Subcutaneous adipose tissue (tissue), 4 donors: ENCODE data around the gene SKIC8. TPM values are rescaled to one million over a fixed set of nuclear protein-coding genes. Genes with fewer than 3 reads are reported as not detected.

Source experiments
- CTCF ChIP-seq: fragments of 450-650 bp; IDR thresholded peaks from one replicate; pipeline ENCODE4 v1.5.1; 2016; ENCODE audit warnings: low read depth, mild to moderate bottlenecking, control low read depth, antibody characterized with exemption, moderate library complexity
- total RNA-seq, 4 donors: library from RNA; depleted of rRNA; stranded (reverse); fragments of >200 nt; gene quantifications; one replicate each; pipeline ENCODE4 v1.1.0, GENCODE V29; 2016

SKIC8 gene
- total RNA-seq, 4 donors from 2014 or later: 50.0 to 70.8 (median 64.3) TPM

- TF ChIP-seq CTCF: no peak
These were observed 41.0 kb upstream of the SKIC8 start, which contains the start of gene CRABP1 for GRCh38 chr15:78340231-78341056. TSS of gene CRABP1 (plus strand) at chr15:78340353. CDS start at chr15:78340429, 76 bp downstream.

- no peak for TF ChIP-seq CTCF
These were observed 40.1 kb upstream of the SKIC8 start for GRCh38 chr15:78339559-78339958.

- TF ChIP-seq CTCF: no peak
These were observed 39.4 kb upstream of the SKIC8 start for GRCh38 chr15:78338781-78339180.

- no peak for TF ChIP-seq CTCF
These were observed 36.6 kb upstream of the SKIC8 start for GRCh38 chr15:78335985-78336384.

- TF ChIP-seq CTCF: no peak
These were observed 35.4 kb upstream of the SKIC8 start for GRCh38 chr15:78334845-78335244.

- no peak for TF ChIP-seq CTCF
These were observed 30.2 kb upstream of the SKIC8 start for GRCh38 chr15:78329625-78330024.

- no peak for TF ChIP-seq CTCF
These were observed 28.1 kb upstream of the SKIC8 start for GRCh38 chr15:78327466-78327865.
